AG09319 (cell line): ENCODE results near the gene CIAO3.
A peak's percentile ranks its signal among the peaks of the same experiment; 100 is the strongest.

Experiments used
- DNase-seq: peaks from one replicate; pipeline ENCODE4 v3.0.0-alpha.2; 2010; ENCODE audit warnings: low read depth; ENCODE audit errors: extremely low read depth
- TF ChIP-seq, protein P1 (sequence below): IDR thresholded peaks from 2 replicates; pipeline ENCODE4 v1.5.1; 2011; ENCODE audit warnings: low read depth, mild to moderate bottlenecking, inconsistent platforms, low read length, moderate library complexity

Gene CIAO3

DNA sequence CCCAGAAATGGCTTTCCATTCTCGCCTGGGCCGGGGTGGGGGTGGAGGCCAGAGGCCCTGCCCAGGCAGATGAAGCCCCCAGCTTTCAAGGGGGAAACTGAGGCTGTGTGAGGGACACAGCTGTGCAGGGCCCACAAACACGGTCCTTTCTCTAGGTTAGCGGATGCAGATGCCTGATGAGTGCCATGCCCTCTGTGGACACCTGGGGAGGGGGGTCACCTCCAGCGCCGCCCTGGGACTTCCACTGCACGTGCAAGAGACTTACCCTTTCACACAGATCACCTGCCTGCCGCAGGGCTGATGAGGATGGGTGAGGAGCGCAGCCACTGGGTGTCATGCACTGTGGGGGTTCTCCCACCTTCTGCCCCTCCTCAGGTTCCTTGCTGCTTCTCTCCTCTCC is 22.4 kb downstream of the CIAO3 start:
- no peak for DNase-seq
- TF ChIP-seq, protein P1, sequence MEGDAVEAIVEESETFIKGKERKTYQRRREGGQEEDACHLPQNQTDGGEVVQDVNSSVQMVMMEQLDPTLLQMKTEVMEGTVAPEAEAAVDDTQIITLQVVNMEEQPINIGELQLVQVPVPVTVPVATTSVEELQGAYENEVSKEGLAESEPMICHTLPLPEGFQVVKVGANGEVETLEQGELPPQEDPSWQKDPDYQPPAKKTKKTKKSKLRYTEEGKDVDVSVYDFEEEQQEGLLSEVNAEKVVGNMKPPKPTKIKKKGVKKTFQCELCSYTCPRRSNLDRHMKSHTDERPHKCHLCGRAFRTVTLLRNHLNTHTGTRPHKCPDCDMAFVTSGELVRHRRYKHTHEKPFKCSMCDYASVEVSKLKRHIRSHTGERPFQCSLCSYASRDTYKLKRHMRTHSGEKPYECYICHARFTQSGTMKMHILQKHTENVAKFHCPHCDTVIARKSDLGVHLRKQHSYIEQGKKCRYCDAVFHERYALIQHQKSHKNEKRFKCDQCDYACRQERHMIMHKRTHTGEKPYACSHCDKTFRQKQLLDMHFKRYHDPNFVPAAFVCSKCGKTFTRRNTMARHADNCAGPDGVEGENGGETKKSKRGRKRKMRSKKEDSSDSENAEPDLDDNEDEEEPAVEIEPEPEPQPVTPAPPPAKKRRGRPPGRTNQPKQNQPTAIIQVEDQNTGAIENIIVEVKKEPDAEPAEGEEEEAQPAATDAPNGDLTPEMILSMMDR: no peak

DNA sequence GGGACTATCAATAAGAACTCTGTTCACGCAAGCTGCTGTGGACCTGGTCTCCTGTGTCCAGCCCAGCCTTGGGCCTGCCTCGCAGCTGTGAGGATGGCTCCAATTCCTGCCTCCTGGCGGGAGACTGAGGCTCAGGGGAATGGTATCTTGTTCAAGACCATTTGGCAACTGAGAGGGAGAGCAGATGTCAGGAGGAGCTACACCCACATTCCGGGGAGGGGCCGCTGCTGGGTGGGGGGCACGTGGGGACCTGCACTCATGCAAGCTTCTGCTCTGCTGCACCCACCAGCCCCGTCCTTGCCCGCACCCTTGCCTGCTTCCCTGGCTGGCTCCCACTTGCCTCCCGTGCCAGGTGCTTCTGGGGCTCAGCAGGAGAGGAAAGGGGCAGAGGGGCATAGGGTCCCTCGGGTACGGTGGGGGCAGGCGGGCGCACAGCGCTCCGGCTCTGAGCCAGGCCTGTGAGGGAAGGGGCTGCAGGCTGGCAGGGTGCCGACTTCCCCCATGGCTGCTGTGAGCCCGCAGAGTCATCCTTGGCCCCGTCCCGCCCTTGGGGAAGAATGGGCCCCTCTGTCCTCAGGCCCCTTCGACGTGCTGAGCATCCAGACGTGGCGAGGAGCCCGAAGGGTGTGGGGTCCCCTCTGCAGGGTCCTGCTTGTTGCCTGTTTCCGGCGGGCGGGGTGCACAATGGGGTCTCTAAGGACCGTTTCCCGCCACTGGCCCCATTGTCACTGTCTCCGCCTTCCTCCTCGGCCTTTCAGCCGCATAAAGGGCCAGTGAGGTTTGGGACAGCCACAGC is 23.1 kb downstream of the CIAO3 start:
- TF ChIP-seq, protein P1: no peak
- no peak for DNase-seq

DNA sequence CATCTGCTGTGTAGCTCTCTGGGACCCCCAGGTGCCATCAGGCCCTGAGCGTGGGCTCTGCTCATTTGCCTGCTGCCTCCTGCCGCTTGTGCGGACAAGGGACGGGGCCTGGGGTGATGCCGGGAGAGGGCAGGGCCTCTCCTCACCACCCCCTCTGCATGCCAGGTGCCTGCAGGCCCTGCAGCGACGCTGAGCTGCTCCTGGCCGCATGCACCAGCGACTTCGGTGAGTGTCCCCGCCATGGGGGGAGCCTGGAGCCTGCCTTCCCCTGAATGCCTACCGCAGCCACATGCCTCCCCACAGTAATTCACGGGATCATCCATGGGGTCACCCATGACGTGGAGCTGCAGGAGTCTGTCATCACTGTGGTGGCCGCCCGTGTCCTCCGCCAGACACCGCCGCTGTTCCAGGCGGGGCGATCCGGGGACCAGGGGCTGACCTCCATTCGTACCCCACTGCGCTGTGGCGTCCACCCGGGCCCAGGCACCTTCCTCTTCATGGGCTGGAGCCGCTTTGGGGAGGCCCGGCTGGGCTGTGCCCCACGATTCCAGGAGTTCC is 23.9 kb downstream of the CIAO3 start:
- TF ChIP-seq, protein P1: no peak
- no peak for DNase-seq

DNA sequence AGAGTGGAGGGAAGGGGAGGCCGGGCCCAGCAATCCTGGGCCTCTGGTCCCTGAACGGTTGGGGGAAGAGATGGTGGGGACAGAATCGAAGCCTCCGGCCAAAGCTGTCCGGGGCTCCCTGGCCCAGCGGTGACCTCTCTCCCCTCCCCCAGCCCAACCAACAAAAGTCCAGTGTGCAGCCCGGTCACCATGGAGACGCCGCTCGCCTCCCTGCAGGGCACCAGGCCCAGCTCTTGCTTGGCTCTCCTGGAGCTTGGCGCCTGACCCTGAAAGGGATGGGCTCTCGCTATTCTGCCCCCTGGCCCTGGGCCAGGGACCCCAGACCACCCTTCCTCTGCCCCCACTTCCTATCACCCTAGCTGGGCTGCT is 24.6 kb downstream of the CIAO3 start:
- no peak for DNase-seq
- TF ChIP-seq, protein P1: no peak

DNA sequence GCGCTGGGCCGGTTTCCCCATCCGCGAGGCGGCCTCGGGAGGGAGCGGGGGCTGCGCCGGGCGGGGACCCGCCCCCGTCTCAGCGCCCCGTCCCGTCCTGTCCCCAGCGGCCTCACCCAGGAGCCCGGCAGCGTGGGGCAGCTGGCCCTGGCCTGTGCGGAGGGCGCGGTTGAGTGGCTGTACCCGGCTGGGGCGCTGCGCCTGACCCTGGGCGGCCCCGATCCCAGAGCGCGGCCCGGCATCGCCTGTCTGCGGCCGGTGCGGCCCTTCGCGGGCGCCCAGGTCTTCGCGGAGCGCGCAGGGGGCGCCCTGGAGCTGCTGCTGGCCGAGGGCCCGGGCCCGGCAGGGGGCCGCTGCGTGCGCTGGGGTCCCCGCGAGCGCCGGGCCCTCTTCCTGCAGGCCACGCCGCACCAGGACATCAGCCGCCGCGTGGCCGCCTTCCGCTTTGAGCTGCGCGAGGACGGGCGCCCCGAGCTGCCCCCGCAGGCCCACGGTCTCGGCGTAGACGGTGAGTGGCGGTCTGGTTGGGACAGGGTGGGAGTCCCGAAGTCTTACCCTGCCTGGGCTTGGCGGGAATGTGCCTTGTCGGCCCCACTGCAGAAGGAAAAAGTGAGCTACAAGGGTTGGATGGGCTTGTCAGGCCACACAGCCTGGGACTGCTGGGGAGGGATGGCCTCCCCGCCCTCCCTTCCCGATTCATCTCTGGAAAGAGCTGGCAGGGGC is 25.2 kb downstream of the CIAO3 start:
- DNase-seq: no peak

DNA sequence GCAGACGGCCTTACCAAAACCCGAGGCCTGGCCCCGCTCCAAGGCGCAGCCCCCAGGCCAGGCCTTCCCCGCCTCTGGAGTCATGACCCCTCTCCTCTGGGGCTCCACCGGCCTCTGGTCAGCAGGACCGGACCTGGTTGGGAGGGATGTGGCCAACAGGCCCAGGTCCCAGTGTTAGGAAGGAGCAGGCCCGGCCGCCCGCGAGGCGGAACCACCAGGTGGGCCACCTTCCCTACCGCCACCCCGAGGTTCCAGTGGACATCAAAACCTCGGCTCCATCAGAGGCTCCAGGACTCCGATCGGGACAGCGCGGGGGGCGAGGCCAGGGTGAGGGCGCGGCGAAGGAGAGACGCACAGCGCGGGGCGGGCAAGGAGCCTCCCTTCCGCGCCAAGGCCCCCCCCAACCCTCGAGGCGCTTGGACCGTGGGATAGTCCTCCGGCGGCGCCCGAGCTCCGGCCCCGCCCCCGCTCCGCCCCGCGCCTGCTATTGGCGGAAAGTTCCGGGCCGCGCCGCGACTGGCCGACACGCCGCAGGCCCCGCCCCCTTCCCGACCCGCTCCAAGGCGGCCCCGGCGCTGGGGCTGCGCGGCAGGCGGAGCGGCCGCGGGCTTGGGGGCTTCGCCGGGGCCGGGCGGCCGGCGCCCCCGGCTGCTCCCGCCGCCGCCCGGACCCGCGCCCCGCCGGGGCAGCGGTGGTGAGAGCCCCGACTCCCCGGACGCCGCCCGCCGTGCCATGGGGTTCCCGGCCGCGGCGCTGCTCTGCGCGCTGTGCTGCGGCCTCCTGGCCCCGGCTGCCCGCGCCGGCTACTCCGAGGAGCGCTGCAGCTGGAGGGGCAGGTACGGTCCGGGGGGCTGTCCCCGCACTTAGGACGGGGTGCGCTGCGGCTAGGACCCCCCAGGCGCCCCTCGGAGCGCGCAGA is 26.0 kb downstream of the CIAO3 start, which contains the start of gene METRN:
TSS of gene METRN (plus strand) at position 561 of the 919 bp plus-strand sequence. CDS start at position 733, 172 bp downstream.
- TF ChIP-seq, protein P1: no peak
- peak; percentile 52 for DNase-seq

More for the DNA sequence above, 25.2 kb downstream of the CIAO3 start:
- TF ChIP-seq, protein P1: no peak; the same call in 1 of the 2 replicates
